GM15510 (cell line): ENCODE measurements around the gene ART4.

ENCODE experiments used
- POLR2A ChIP-seq: IDR thresholded peaks from 3 replicates; pipeline ENCODE4 v1.6.1; 2011; ENCODE audit warnings: borderline replicate concordance; ENCODE audit not compliant: insufficient read length; ENCODE audit errors: extremely low read depth

ART4 gene

DNA sequence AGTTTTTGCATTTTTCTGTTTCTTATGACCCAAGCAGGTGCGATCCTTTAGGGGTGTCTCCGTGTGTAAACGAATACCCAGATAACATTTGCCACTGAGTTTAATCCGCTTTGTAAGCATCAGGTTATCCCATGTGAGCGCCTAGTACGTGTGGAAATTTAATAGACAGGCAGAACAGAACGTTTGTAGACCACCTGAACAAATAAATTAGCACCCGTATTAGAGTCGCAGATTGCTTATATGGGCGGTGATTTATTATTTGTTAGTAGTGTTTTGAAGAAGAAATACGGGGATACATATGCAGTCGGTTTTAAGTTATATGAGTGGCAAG is 39.5 kb downstream of the ART4 start:
- TF ChIP-seq POLR2A, result no peak

- TF ChIP-seq POLR2A, result peak; percentile 85
Measured at GRCh38 chr12:14803011-14803829, 40.1 kb downstream of the ART4 start, which contains the start of the genes C12orf60 and WBP11. TSS of gene C12orf60 (plus strand) at chr12:14803670. CDS start at chr12:14822936, 19,266 bp downstream. TSS of gene WBP11 (minus strand) at chr12:14803478. CDS start at chr12:14801383, 2,095 bp downstream.

- no peak for TF ChIP-seq POLR2A
Measured at GRCh38 chr12:14802721-14803010, 40.7 kb downstream of the ART4 start.

DNA sequence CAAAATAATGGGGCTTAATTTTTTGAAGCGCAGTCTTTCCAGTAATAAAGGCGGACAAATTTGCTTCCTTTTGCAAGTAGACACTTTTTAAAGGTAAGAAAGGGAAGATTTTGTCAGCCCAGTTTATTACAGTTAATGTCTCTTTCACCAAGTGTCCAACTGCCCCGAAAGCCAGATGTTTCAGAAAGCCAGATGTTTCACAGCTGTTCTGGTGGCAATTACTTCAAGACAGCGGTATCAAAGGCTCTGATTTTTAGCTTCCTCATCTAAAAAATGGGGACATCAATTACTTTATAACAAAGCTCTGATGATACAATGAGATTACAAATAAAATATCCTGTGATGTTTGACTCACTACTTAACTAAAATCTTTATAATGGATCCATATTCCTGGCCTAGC is 41.1 kb downstream of the ART4 start:
- no peak for TF ChIP-seq POLR2A

- no peak for TF ChIP-seq POLR2A
Measured at GRCh38 chr12:14795028-14795448, 48.3 kb downstream of the ART4 start.

GRCh38 chr12:14785568-14785967 is 57.8 kb downstream of the ART4 start:
- no peak for TF ChIP-seq POLR2A

- TF ChIP-seq POLR2A, result no peak
Measured at GRCh38 chr12:14784471-14784870, 58.9 kb downstream of the ART4 start.

GRCh38 chr12:14782756-14783155 is 60.6 kb downstream of the ART4 start:
- no peak for TF ChIP-seq POLR2A

DNA sequence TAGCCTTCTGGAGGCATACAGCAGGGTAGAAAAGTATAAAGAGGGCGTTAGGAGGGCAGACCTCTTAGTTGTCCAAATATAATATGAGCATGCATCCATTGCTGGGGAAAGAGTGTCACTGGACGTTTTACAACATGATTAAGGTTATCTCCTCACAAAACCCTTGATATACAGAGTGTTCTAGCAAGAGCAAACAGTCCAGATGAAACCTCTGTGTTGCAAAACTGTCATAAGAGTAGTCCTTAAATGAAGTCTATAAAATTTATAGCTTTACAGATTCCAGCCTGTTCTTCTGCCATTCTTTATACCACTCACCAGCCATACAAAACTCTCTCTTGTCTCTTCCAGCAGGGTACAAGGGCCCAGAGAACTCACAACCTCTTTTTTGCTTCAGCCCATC is 61.8 kb downstream of the ART4 start:
- no peak for TF ChIP-seq POLR2A

DNA sequence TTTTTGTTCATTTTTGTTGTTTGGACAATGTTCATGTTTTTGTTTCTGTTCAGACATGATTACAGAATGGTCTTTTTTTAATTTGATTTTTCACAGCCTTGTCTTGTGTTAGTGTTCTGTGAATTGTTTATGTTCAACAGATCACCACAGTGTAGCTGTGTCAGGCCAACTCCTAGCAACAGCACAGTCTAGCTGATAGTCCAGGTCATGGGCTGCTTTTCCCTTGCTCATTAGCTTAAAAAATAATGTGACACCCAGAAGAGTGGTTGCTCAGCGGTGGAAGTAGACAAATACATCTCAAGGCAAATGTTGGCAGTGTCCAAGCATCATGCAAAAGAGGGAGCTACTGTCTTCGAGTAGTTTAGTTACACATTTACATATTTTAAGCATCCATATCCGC is 62.5 kb downstream of the ART4 start:
- TF ChIP-seq POLR2A, result no peak

GRCh38 chr12:14779834-14780233 is 63.5 kb downstream of the ART4 start:
- TF ChIP-seq POLR2A, result no peak

GRCh38 chr12:14777271-14777670 is 66.1 kb downstream of the ART4 start:
- no peak for TF ChIP-seq POLR2A

- TF ChIP-seq POLR2A, result no peak
Measured at GRCh38 chr12:14776236-14776961, 66.9 kb downstream of the ART4 start.

DNA sequence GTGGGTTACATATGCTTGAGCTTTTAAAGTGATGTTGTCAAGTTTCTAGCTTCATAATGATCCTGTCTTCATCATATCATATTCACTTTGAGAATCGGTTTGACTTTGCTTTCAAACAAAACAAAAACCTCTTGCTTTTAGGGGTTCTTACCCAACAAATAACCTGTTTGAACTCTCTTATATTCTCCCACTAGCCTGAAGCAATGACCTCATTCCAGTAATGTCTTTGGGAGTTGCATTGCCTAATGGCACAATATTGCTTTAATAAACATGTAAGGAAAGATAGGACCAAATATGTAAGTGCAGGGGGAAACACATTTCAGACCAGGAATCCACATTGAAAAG is 67.7 kb downstream of the ART4 start:
- no peak for TF ChIP-seq POLR2A
